Liver (tissue), 9 donors: Measurements from ENCODE around the gene XYLT1. TPM values are rescaled to one million over a fixed set of nuclear protein-coding genes. Genes with fewer than 3 reads are reported as not detected.

ENCODE experiments used
- DNase-seq: peaks from one replicate; pipeline ENCODE4 v3.0.0-alpha.2; 2017; ENCODE audit warnings: low spot score
- H3K27ac ChIP-seq, 2 donors: one replicate each; pipeline ENCODE4 v1.7.0; 2013; ENCODE audit warnings: inconsistent platforms in 2 of 2, low read length in 2 of 2, control low read depth in 1 of 2, low read depth in 1 of 2, mild to moderate bottlenecking in 1 of 2
- H3K27me3 ChIP-seq, 4 donors: one replicate each; pipeline versions ENCODE4 v1.6.1 to v1.7.0; 2013; ENCODE audit warnings: low read length in 3 of 4, inconsistent platforms in 1 of 4, mild to moderate bottlenecking in 1 of 4, moderate library complexity in 1 of 4; ENCODE audit not compliant: control insufficient read depth in 4 of 4, insufficient read depth in 4 of 4
- H3K36me3 ChIP-seq, 4 donors: one replicate each; pipeline versions ENCODE4 v1.6.1 to v1.7.0; 2013; ENCODE audit warnings: low read length in 3 of 4, mild to moderate bottlenecking in 3 of 4, low read depth in 1 of 4, moderate library complexity in 1 of 4; ENCODE audit not compliant: control insufficient read depth in 4 of 4, insufficient read depth in 3 of 4
- H3K4me1 ChIP-seq, 4 donors: one replicate each; pipeline versions ENCODE4 v1.6.1 to v1.7.0; 2013; ENCODE audit warnings: low read length in 3 of 4, mild to moderate bottlenecking in 3 of 4, moderate library complexity in 1 of 4; ENCODE audit not compliant: control insufficient read depth in 4 of 4, insufficient read depth in 4 of 4
- H3K4me3 ChIP-seq, 3 donors: one replicate each; pipeline versions ENCODE4 v1.6.1 to v1.7.0; 2013; ENCODE audit warnings: low read length in 3 of 3, control low read depth in 1 of 3, low read depth in 1 of 3, mild to moderate bottlenecking in 1 of 3
- H3K9ac ChIP-seq, 2 donors: one replicate each; pipeline ENCODE4 v1.7.0; 2013; ENCODE audit warnings: low read length in 2 of 2, mild to moderate bottlenecking in 2 of 2, moderate library complexity in 2 of 2, control low read depth in 1 of 2, low read depth in 1 of 2
- H3K9me3 ChIP-seq, 4 donors: one replicate each; pipeline versions ENCODE4 v1.6.1 to v1.7.0; 2013; ENCODE audit warnings: low read length in 3 of 4; ENCODE audit not compliant: control insufficient read depth in 4 of 4
- ATF3 ChIP-seq: IDR thresholded peaks from 2 replicates; pipeline ENCODE4 v1.6.1; 2016; ENCODE audit warnings: antibody characterized with exemption
- EGR1 ChIP-seq, 2 donors: IDR thresholded peaks; 2 replicates each; pipeline ENCODE4 v1.6.1; 2016 to 2018; ENCODE audit warnings: antibody characterized with exemption in 2 of 2, low read depth in 2 of 2
- FOXA1 ChIP-seq: IDR thresholded peaks from 2 replicates; pipeline ENCODE4 v1.6.1; 2016; ENCODE audit warnings: antibody characterized with exemption
- FOXA2 ChIP-seq: IDR thresholded peaks from 2 replicates; pipeline ENCODE4 v1.6.1; 2016; ENCODE audit warnings: antibody characterized with exemption
- GABPA ChIP-seq, 2 donors: IDR thresholded peaks in 1 of 2; conservative IDR thresholded peaks in 1 of 2; 2 replicates each; pipeline ENCODE4 v1.6.1; 2016; ENCODE audit warnings: antibody characterized with exemption in 2 of 2, mild to moderate bottlenecking in 1 of 2, moderate library complexity in 1 of 2
- HNF4A ChIP-seq, 2 donors: conservative IDR thresholded peaks; 2 replicates each; pipeline ENCODE4 v1.6.1; 2016; ENCODE audit warnings: antibody characterized with exemption in 2 of 2, mild to moderate bottlenecking in 2 of 2
- HNF4G ChIP-seq: IDR thresholded peaks from 2 replicates; pipeline ENCODE4 v1.6.1; 2016; ENCODE audit warnings: antibody characterized with exemption
- JUND ChIP-seq, 2 donors: IDR thresholded peaks; 2 replicates each; pipeline ENCODE4 v1.6.1; 2016; ENCODE audit warnings: antibody characterized with exemption in 2 of 2
- MAX ChIP-seq: IDR thresholded peaks from 2 replicates; pipeline ENCODE4 v1.6.1; 2016; ENCODE audit warnings: antibody characterized with exemption
- NR2F2 ChIP-seq: IDR thresholded peaks from 2 replicates; pipeline ENCODE4 v1.6.1; 2016; ENCODE audit warnings: antibody characterized with exemption
- RAD21 ChIP-seq, 2 donors: IDR thresholded peaks; 2 replicates each; pipeline ENCODE4 v1.6.1; 2016; ENCODE audit warnings: antibody characterized with exemption in 2 of 2, mild to moderate bottlenecking in 2 of 2
- RXRA ChIP-seq, 2 donors: IDR thresholded peaks; 2 replicates each; pipeline ENCODE4 v1.6.1; 2017 to 2018; ENCODE audit warnings: antibody characterized with exemption in 2 of 2, mild to moderate bottlenecking in 1 of 2
- SP1 ChIP-seq: IDR thresholded peaks from 2 replicates; pipeline ENCODE4 v1.6.1; 2018; ENCODE audit warnings: antibody characterized with exemption, mild to moderate bottlenecking
- TAF1 ChIP-seq: conservative IDR thresholded peaks from 2 replicates; pipeline ENCODE4 v1.6.1; 2016; ENCODE audit warnings: antibody characterized with exemption, mild to moderate bottlenecking
- YY1 ChIP-seq: IDR thresholded peaks from 2 replicates; pipeline ENCODE4 v1.6.1; 2016; ENCODE audit warnings: antibody characterized with exemption, mild to moderate bottlenecking
- ZBTB33 ChIP-seq: IDR thresholded peaks from 2 replicates; pipeline ENCODE4 v1.6.1; 2016; ENCODE audit warnings: antibody characterized with exemption
- polyA plus RNA-seq, 2 donors: library from polyadenylated mRNA; stranded (reverse) in 1 of 2; unstranded in 1 of 2; fragments of 200-250 nt in 1 of 2; fragments of >200 nt in 1 of 2; fragmentation: Nextera tagmentation in 1 of 2; extraction: Ambion mirVana in 1 of 2; gene quantifications; one replicate each; pipeline versions ENCODE4 v1.2.1 to v1.2.3, GENCODE V29; 2013 to 2015
- total RNA-seq, 2 donors: library from RNA; depleted of rRNA; stranded (reverse); fragments of >200 nt; gene quantifications; one replicate each; pipeline ENCODE4 v1.2.3, GENCODE V29; 2014
- TF ChIP-seq, protein P1 (sequence below): IDR thresholded peaks from 2 replicates; pipeline ENCODE4 v1.6.1; 2016; ENCODE audit warnings: antibody characterized with exemption, mild to moderate bottlenecking
- TF ChIP-seq, protein P2 (sequence below): fragments of 150-350 bp; IDR thresholded peaks from 2 replicates; pipeline ENCODE4 v1.5.1; 2017; ENCODE audit warnings: improper control_type of control experiment, low read depth, low read length; ENCODE audit not compliant: missing input control
- donor health status: healthy.
- donor health status: healthy.
- donor health status: healthy.
- donor health status: healthy.
- donor health status: healthy.

XYLT1 gene
- total and polyA plus RNA-seq, 4 donors: 0.25 to 2.3 (median 0.53) TPM

GRCh38 chr16:17496891-17497290 lies 26.1 kb upstream of the XYLT1 start:
- Histone ChIP-seq H3K4me1 (no peaks in the 10 kb centered on the region), H3K4me3 (no peak overlapping the region), H3K27ac (no peak overlapping the region), H3K36me3 (no peaks in the 10 kb centered on the region), H3K27me3 (no peaks in the 10 kb centered on the region), H3K9ac (no peak overlapping the region), H3K9me3 (peaks cover 0 to 2% (median 0%) of the 10 kb centered on the region in 4 donors)
- no peak for TF ChIP-seq HNF4G
- TF ChIP-seq YY1: no peak
- TF ChIP-seq, protein P1, sequence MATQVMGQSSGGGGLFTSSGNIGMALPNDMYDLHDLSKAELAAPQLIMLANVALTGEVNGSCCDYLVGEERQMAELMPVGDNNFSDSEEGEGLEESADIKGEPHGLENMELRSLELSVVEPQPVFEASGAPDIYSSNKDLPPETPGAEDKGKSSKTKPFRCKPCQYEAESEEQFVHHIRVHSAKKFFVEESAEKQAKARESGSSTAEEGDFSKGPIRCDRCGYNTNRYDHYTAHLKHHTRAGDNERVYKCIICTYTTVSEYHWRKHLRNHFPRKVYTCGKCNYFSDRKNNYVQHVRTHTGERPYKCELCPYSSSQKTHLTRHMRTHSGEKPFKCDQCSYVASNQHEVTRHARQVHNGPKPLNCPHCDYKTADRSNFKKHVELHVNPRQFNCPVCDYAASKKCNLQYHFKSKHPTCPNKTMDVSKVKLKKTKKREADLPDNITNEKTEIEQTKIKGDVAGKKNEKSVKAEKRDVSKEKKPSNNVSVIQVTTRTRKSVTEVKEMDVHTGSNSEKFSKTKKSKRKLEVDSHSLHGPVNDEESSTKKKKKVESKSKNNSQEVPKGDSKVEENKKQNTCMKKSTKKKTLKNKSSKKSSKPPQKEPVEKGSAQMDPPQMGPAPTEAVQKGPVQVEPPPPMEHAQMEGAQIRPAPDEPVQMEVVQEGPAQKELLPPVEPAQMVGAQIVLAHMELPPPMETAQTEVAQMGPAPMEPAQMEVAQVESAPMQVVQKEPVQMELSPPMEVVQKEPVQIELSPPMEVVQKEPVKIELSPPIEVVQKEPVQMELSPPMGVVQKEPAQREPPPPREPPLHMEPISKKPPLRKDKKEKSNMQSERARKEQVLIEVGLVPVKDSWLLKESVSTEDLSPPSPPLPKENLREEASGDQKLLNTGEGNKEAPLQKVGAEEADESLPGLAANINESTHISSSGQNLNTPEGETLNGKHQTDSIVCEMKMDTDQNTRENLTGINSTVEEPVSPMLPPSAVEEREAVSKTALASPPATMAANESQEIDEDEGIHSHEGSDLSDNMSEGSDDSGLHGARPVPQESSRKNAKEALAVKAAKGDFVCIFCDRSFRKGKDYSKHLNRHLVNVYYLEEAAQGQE: no peak
- TF ChIP-seq EGR1 (IDR thresholded peaks at IDR 0.05; ENCODE audit: low read depth in 2 of 2): no peak
- no peak for TF ChIP-seq ATF3
- no peak for TF ChIP-seq RAD21 (IDR thresholded peaks at IDR 0.05)
- no peak for TF ChIP-seq HNF4A (conservative IDR thresholded peaks at IDR 0.05)
- no peak for TF ChIP-seq GABPA (IDR thresholded peaks at IDR 0.05 in 1 of 2, conservative IDR thresholded peaks at IDR 0.05 in 1 of 2)
- no peak for TF ChIP-seq MAX
- TF ChIP-seq TAF1: no peak
- TF ChIP-seq NR2F2: no peak
- TF ChIP-seq FOXA1: no peak
- no peak for TF ChIP-seq SP1
- TF ChIP-seq ZBTB33: no peak
- TF ChIP-seq, protein P2, sequence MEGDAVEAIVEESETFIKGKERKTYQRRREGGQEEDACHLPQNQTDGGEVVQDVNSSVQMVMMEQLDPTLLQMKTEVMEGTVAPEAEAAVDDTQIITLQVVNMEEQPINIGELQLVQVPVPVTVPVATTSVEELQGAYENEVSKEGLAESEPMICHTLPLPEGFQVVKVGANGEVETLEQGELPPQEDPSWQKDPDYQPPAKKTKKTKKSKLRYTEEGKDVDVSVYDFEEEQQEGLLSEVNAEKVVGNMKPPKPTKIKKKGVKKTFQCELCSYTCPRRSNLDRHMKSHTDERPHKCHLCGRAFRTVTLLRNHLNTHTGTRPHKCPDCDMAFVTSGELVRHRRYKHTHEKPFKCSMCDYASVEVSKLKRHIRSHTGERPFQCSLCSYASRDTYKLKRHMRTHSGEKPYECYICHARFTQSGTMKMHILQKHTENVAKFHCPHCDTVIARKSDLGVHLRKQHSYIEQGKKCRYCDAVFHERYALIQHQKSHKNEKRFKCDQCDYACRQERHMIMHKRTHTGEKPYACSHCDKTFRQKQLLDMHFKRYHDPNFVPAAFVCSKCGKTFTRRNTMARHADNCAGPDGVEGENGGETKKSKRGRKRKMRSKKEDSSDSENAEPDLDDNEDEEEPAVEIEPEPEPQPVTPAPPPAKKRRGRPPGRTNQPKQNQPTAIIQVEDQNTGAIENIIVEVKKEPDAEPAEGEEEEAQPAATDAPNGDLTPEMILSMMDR: no peak
- TF ChIP-seq FOXA2: no peak
- TF ChIP-seq RXRA (IDR thresholded peaks at IDR 0.05): no peak
- no peak for DNase-seq

DNA sequence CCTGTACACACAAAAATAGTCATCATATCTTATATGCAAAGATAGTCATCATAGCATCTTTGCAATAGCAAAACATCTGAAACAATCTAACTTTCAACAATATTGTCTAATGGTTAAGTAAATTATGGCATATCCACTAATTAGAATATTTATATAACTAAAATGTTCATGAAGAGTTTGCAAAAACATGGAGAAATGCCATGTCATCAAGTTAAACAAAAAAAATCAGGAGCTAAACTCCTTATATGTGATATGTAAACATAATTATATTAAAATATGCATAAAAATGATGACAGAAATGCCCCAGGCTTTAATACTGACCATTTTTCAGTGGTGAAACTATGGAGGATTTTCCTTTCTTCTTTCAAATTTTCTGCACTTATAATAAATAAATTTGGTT lies 22.3 kb upstream of the XYLT1 start:
- Histone ChIP-seq H3K4me1 (no peaks in the 10 kb centered on the region), H3K27me3 (no peaks in the 10 kb centered on the region), H3K9ac (no peak overlapping the region), H3K27ac (no peak overlapping the region), H3K36me3 (no peaks in the 10 kb centered on the region), H3K4me3 (no peak overlapping the region), H3K9me3 (peaks cover 0 to 2% (median 0%) of the 10 kb centered on the region in 4 donors)
- no peak for DNase-seq
- TF ChIP-seq ZBTB33: no peak
- no peak for TF ChIP-seq TAF1
- no peak for TF ChIP-seq NR2F2
- TF ChIP-seq YY1: no peak
- TF ChIP-seq FOXA2: no peak
- TF ChIP-seq HNF4G: no peak
- no peak for TF ChIP-seq RXRA (IDR thresholded peaks at IDR 0.05)
- TF ChIP-seq MAX: no peak
- no peak for TF ChIP-seq FOXA1
- no peak for TF ChIP-seq GABPA (IDR thresholded peaks at IDR 0.05 in 1 of 2, conservative IDR thresholded peaks at IDR 0.05 in 1 of 2)
- no peak for TF ChIP-seq EGR1 (IDR thresholded peaks at IDR 0.05; ENCODE audit: low read depth in 2 of 2)
- no peak for TF ChIP-seq ATF3
- no peak for TF ChIP-seq JUND (IDR thresholded peaks at IDR 0.05)
